ENCODE results near the gene GCNA. TPM values are rescaled to one million over a fixed set of nuclear protein-coding genes. Genes with fewer than 3 reads are reported as not detected.

Gene GCNA, protein sequence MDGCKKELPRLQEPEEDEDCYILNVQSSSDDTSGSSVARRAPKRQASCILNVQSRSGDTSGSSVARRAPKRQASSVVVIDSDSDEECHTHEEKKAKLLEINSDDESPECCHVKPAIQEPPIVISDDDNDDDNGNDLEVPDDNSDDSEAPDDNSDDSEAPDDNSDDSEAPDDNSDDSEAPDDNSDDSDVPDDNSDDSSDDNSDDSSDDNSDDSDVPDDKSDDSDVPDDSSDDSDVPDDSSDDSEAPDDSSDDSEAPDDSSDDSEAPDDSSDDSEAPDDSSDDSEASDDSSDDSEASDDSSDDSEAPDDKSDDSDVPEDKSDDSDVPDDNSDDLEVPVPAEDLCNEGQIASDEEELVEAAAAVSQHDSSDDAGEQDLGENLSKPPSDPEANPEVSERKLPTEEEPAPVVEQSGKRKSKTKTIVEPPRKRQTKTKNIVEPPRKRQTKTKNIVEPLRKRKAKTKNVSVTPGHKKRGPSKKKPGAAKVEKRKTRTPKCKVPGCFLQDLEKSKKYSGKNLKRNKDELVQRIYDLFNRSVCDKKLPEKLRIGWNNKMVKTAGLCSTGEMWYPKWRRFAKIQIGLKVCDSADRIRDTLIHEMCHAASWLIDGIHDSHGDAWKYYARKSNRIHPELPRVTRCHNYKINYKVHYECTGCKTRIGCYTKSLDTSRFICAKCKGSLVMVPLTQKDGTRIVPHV
- total RNA-seq (2021) (1.8 and 3.0 TPM in 2 replicates), Bru-seq, nascent RNA (percentile 57 among the genes with signal in this experiment), BruChase-seq, experiment 1, labeled RNA remaining after a 2-hour chase (percentile 50 among the genes with signal in this experiment), BruChase-seq, experiment 2, labeled RNA remaining after a 6-hour chase (percentile 62 among the genes with signal in this experiment)
- long read RNA-seq, result 0 reads

DNA sequence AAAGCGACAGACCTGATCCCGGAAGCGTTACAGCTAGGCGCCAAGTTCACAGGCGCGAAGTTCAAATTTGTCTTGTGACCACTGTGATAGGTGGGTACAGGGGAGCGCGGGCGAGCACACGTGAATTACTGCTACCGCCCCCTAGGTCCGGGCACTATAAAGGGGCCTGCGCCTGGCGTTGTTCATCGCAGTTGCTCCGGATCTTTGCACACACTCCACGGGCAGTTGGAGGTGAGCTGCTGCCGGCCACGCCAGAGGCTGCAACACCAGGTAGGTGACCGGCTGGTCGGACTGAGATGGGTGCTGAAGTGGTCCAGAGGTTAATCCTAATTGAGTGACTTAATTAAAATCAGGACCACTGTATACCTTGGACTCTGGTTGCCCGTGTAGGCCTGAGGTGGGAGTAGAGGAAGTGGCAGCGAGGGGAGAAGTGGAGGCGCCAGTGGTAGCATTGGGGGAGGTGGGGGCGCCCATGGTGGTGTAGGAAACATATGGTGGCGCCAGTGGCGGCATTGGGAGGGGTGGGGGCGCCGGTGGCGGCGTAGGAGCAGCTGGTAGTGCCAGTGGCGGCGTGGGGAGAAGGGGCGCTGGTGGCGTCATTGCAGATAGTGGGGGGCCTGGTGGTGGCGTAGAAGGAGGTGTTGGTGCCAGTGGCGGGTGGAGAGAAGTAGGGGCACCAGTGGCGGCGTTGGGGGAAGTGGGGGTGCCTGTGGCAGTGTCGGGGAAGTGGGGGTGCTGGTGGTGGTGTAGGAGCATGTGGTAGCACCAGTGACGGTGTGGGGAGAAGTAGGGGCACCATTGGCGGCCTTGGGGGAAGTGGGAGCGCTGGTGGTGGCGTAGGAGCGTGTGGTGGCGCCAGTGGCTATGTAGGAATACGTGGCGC lies at the start of gene GCNA:
TSS of gene GCNA (plus strand) at position 185 of the 883 bp plus-strand sequence. CDS start 2,385 bp downstream, outside the sequence.
- CTCF ChIA-PET, result no interaction called here
- intact Hi-C loops (cut with micrococcal nuclease; ENCODE audit: unreplicated experiment), result no loop called here

DNA sequence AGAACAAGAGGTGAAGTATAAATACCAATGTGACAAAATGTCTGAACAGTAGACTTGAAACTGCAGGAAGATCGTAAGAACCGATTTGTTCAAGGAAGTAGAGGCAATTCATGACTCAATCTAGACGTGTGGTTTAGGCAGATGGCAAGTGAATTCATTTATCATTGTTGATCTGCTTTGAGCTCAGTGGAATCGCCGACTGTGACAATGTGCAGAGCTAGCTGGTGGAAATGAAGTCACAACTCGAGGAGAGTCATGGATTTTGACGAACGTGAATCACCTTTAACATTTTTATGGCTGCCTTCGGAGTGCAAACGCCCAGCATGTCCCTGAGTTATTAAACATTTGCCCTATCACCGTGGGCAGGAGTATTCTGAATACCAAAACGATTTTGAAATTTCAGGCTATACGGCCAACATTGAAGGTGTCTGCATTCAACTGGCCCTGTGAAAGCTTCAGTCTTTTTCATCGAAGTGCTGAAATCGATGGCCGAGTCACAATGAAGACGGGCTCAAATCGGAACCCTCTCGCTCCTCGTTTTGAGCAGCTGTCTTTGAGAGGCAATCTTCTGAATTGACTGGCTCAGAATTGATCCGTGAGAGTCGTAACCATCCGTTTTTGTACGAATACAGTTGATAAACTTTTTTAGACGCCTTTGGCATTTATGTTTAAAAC lies 46.0 kb upstream of the GCNA start:
- Histone ChIP-seq H3K4me1 (ENCODE audit: insufficient read depth, low read length, poor library complexity, severe bottlenecking) (no peaks in the 10 kb centered on the region), H3K27me3 (replicated peaks; ENCODE audit: insufficient read depth, low read depth, low read length, poor library complexity) (no peaks in the 10 kb centered on the region), H3K9me3 (ENCODE audit: low read depth, low read length, poor library complexity, severe bottlenecking) (no peaks in the 10 kb centered on the region), H3K36me3 (ENCODE audit: insufficient read depth, low read length, poor library complexity, severe bottlenecking) (no peaks in the 10 kb centered on the region), H3K4me3 (ENCODE audit: low read depth, low read length, poor library complexity, severe bottlenecking) (peak overlapping the region; percentile 64), H3K27ac (ENCODE audit: low read depth, low read length, poor library complexity, severe bottlenecking) (peak overlapping the region; percentile 82)
- ChIA-PET POLR2A (ENCODE audit: low non-redundant PET) (no interaction called here), CTCF (no interaction called here)
- intact Hi-C loops (cut with micrococcal nuclease; ENCODE audit: unreplicated experiment), result no loop called here
- peak; percentile 12 for DNase-seq (ENCODE audit: low spot score)
- TF ChIP-seq, protein P1, sequence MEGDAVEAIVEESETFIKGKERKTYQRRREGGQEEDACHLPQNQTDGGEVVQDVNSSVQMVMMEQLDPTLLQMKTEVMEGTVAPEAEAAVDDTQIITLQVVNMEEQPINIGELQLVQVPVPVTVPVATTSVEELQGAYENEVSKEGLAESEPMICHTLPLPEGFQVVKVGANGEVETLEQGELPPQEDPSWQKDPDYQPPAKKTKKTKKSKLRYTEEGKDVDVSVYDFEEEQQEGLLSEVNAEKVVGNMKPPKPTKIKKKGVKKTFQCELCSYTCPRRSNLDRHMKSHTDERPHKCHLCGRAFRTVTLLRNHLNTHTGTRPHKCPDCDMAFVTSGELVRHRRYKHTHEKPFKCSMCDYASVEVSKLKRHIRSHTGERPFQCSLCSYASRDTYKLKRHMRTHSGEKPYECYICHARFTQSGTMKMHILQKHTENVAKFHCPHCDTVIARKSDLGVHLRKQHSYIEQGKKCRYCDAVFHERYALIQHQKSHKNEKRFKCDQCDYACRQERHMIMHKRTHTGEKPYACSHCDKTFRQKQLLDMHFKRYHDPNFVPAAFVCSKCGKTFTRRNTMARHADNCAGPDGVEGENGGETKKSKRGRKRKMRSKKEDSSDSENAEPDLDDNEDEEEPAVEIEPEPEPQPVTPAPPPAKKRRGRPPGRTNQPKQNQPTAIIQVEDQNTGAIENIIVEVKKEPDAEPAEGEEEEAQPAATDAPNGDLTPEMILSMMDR (conservative IDR thresholded peaks at IDR 0.05; ENCODE audit: low read depth, low read length), result no peak
- TF ChIP-seq EZH2 (IDR thresholded peaks at IDR 0.05; ENCODE audit: borderline replicate concordance, low read depth, low read length, poor library complexity, severe bottlenecking), result no peak
- TSS peak; percentile 92 for BruUV-seq (replicated peaks)

More for the DNA sequence above, at the start of gene GCNA:
- Histone ChIP-seq H3K36me3 (ENCODE audit: insufficient read depth, low read length, poor library complexity, severe bottlenecking) (peaks cover 26% of the 10 kb centered on the region), H3K27me3 (replicated peaks; ENCODE audit: insufficient read depth, low read depth, low read length, poor library complexity) (no peaks in the 10 kb centered on the region), H3K4me3 (ENCODE audit: low read depth, low read length, poor library complexity, severe bottlenecking) (no peak within 1 kb of the TSS), H3K27ac (ENCODE audit: low read depth, low read length, poor library complexity, severe bottlenecking) (no peak within 1 kb of the TSS), H3K9me3 (ENCODE audit: low read depth, low read length, poor library complexity, severe bottlenecking) (no peaks in the 10 kb centered on the region), H3K4me1 (ENCODE audit: insufficient read depth, low read length, poor library complexity, severe bottlenecking) (no peaks in the 10 kb centered on the region)
- BruUV-seq (replicated peaks), result no TSS peak
- POLR2A ChIA-PET (ENCODE audit: low non-redundant PET), result no interaction called here
- TF ChIP-seq, protein P1 (conservative IDR thresholded peaks at IDR 0.05; ENCODE audit: low read depth, low read length), result no peak
- no peak for TF ChIP-seq EZH2 (IDR thresholded peaks at IDR 0.05; ENCODE audit: borderline replicate concordance, low read depth, low read length, poor library complexity, severe bottlenecking)
- DNase-seq (ENCODE audit: low spot score), result no peak

All from A673 (cell line).